ENCODE data around the gene C4A.
"Not testable (repeated sequence)": the region's sequence is repeated elsewhere in the genome, so short reads cannot be mapped to it uniquely, and the experiment has no call there.

GRCh38 chr6:32042276-32042675 is 60.4 kb downstream of the C4A start:
- not testable (repeated sequence) for TF ChIP-seq CTCF (IDR thresholded peaks at IDR 0.05); POLR2A (IDR thresholded peaks at IDR 0.05; ENCODE audit: low read depth); EP300 (IDR thresholded peaks at IDR 0.05)

Data from esophagus muscularis mucosa (tissue), 4 donors.